ENCODE data around the gene TRAF3IP1. TPM values are rescaled to one million over a fixed set of nuclear protein-coding genes. Genes with fewer than 3 reads are reported as not detected.

Gene TRAF3IP1
- total and polyA plus RNA-seq, 2 of the 13 experiments (the other 11 are each of a cell fraction or from before 2014, with no cell fraction given) = 4.1 to 12.9 TPM

GRCh38 chr2:238426568-238427434 is 106.5 kb downstream of the TRAF3IP1 start, which contains the start of gene ASB1 (continued):
- TF ChIP-seq, protein P1, sequence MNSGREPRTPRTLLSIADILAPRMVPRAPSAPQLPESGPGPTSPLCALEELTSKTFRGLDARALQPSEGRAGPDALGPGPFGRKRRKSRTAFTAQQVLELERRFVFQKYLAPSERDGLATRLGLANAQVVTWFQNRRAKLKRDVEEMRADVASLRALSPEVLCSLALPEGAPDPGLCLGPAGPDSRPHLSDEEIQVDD (CRISPR knock-in tag; IDR thresholded peaks at IDR 0.05; ENCODE audit: borderline replicate concordance) = peak; percentile 84; the same call in 1 of the 2 replicates
- TF ChIP-seq ZNF34 (CRISPR knock-in tag; IDR thresholded peaks at IDR 0.05; ENCODE audit: borderline replicate concordance) = no peak
- TF ChIP-seq CCDC6 (CRISPR knock-in tag; IDR thresholded peaks at IDR 0.05) = peak; percentile 95
- TF ChIP-seq, protein P2, sequence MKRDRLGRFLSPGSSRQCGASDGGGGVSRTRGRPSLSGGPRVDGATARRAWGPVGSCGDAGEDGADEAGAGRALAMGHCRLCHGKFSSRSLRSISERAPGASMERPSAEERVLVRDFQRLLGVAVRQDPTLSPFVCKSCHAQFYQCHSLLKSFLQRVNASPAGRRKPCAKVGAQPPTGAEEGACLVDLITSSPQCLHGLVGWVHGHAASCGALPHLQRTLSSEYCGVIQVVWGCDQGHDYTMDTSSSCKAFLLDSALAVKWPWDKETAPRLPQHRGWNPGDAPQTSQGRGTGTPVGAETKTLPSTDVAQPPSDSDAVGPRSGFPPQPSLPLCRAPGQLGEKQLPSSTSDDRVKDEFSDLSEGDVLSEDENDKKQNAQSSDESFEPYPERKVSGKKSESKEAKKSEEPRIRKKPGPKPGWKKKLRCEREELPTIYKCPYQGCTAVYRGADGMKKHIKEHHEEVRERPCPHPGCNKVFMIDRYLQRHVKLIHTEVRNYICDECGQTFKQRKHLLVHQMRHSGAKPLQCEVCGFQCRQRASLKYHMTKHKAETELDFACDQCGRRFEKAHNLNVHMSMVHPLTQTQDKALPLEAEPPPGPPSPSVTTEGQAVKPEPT (CRISPR knock-in tag; IDR thresholded peaks at IDR 0.05; ENCODE audit: low read depth) = peak; percentile 95; the same call in 1 of the 2 replicates
- TF ChIP-seq PRDM4 (CRISPR knock-in tag; IDR thresholded peaks at IDR 0.05; ENCODE audit: borderline replicate concordance) = no peak
- TF ChIP-seq, protein P3, sequence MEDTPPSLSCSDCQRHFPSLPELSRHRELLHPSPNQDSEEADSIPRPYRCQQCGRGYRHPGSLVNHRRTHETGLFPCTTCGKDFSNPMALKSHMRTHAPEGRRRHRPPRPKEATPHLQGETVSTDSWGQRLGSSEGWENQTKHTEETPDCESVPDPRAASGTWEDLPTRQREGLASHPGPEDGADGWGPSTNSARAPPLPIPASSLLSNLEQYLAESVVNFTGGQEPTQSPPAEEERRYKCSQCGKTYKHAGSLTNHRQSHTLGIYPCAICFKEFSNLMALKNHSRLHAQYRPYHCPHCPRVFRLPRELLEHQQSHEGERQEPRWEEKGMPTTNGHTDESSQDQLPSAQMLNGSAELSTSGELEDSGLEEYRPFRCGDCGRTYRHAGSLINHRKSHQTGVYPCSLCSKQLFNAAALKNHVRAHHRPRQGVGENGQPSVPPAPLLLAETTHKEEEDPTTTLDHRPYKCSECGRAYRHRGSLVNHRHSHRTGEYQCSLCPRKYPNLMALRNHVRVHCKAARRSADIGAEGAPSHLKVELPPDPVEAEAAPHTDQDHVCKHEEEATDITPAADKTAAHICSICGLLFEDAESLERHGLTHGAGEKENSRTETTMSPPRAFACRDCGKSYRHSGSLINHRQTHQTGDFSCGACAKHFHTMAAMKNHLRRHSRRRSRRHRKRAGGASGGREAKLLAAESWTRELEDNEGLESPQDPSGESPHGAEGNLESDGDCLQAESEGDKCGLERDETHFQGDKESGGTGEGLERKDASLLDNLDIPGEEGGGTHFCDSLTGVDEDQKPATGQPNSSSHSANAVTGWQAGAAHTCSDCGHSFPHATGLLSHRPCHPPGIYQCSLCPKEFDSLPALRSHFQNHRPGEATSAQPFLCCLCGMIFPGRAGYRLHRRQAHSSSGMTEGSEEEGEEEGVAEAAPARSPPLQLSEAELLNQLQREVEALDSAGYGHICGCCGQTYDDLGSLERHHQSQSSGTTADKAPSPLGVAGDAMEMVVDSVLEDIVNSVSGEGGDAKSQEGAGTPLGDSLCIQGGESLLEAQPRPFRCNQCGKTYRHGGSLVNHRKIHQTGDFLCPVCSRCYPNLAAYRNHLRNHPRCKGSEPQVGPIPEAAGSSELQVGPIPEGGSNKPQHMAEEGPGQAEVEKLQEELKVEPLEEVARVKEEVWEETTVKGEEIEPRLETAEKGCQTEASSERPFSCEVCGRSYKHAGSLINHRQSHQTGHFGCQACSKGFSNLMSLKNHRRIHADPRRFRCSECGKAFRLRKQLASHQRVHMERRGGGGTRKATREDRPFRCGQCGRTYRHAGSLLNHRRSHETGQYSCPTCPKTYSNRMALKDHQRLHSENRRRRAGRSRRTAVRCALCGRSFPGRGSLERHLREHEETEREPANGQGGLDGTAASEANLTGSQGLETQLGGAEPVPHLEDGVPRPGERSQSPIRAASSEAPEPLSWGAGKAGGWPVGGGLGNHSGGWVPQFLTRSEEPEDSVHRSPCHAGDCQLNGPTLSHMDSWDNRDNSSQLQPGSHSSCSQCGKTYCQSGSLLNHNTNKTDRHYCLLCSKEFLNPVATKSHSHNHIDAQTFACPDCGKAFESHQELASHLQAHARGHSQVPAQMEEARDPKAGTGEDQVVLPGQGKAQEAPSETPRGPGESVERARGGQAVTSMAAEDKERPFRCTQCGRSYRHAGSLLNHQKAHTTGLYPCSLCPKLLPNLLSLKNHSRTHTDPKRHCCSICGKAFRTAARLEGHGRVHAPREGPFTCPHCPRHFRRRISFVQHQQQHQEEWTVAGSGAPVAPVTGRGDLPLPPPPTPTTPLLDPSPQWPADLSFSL (CRISPR knock-in tag; IDR thresholded peaks at IDR 0.05) = no peak
- TF ChIP-seq SP1 (IDR thresholded peaks at IDR 0.05) = no peak
- peak; percentile 84 for TF ChIP-seq SP1 (CRISPR knock-in tag; IDR thresholded peaks at IDR 0.05)
